Activated CD8-positive, alpha-beta memory T cell treated with anti-CD3 and anti-CD28 coated beads for 24 hours (primary cell): ENCODE measurements around the gene SST.

Experiments used
- DNase-seq: peaks from one replicate; pipeline ENCODE4 v3.0.0-alpha.2; 2020

Gene SST

GRCh38 chr3:187626581-187626980, 43.6 kb downstream of the SST start:
- no peak for DNase-seq

GRCh38 chr3:187624588-187624987, 45.6 kb downstream of the SST start:
- no peak for DNase-seq

- no peak for DNase-seq
Measured at GRCh38 chr3:187623285-187623814, 46.8 kb downstream of the SST start.

GRCh38 chr3:187621881-187622280, 48.3 kb downstream of the SST start:
- no peak for DNase-seq

GRCh38 chr3:187619461-187619860, 50.7 kb downstream of the SST start:
- no peak for DNase-seq
